HCEC 1CT (cell line): Measurements from ENCODE around the gene ITSN1.

Experiments
- DNase-seq: peaks from one replicate; pipeline ENCODE4 v3.0.0-alpha.2; 2017

Gene ITSN1

DNA sequence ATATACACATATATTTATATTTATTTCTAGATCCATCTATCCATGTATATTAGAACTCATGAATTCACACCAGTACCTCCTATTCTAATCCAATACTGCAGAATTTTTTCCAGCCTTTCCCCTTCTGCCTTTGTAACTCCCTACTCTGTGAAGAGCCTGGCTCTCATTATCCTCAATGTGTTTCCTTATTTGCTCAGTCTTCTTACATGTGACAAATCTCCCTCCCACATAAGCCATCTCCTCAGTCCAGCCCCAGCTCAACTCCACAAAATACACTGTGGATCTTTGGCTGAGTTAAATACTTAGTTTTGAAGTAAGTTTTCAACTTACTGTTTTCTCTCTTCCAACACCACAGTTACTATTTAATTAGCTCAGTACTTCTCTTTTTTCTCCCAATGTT lies 227.6 kb downstream of the ITSN1 start:
- no peak for DNase-seq

DNA sequence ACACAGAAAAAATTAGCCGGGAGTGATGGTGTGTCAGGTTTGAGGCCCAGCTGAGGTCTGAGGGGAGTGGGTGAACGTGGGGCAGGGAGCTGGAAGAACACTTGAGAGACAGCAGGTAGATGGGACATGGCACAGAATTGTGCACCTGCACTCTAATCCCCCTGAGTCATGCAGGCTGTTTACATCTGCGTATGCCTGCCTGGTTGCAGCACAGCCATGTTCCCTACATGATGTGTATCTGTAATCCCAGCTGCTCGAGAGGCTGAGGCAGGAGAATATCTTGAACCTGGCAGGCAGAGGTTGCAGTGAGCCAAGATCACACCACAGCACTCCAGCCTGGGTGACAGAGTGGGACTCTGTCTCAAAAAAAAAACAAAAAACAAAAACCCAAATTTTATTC lies 228.5 kb downstream of the ITSN1 start:
- DNase-seq = peak; percentile 18

DNA sequence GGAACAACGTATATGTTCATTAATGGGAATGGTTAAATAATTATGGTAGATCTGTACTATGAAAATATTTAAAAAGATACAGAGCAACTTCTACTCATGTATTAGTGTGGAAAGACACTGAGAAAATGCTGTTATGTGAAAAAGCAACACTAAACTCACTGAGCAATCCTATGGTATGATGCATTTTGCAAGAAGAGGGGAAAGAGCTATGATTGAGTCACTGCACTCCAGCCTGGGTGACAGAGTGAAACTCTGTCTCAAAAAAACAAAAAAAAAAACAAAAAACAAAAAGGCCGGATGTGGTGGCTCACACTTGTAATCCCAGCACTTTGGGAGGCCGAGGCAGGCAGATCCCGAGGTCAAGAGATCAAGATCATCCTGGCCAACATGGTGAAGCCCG lies 228.9 kb downstream of the ITSN1 start:
- peak; percentile 80 for DNase-seq

DNA sequence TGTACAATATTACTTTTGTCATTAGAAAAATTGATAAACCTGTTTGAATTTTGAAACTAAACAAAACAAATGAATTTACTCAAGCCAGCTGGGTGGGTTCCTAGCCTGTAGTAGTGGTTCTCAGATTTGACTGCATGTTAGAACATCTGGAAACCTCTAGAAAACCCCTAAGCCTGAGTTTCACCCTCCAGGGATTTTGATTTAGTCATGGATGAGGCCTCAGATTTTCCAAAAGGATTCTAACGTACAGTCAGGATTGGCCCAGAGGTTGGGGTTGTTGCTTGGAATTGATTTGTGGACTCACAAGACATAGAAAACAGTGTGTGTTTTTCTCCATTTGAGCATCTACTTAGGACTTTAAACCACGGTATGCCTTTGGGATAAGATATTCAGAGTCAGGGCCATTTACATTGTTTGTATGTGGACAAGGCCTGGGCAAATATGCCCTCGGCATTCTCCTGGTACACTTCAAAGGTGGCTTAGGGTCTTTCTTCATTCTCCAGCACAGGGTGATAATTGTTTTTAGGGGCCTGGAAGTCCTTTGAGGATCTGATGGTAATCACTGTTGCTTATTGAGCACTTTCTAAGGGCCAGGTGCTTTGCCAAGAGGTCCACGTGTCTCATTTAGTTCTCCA lies 230.7 kb downstream of the ITSN1 start:
- DNase-seq = no peak

DNA sequence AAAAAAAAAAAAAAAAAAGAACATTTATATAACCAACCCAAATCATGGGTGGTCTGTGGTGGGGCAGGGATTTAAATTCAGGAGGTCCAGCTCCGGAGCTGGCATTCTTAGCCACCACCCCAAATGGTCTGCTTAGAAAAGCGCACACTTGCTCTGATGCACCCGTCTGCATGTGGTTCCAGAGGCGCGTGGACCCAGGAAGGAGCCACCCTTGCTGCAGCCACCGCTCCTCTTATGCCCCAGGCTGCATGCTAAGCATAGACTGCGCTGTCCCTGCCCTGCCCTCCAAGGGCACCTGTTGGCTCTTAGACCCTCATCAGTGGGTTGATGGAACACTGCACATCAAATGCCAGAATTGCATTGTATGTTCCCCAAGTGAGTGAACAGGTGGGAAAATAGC lies 231.9 kb downstream of the ITSN1 start:
- no peak for DNase-seq

DNA sequence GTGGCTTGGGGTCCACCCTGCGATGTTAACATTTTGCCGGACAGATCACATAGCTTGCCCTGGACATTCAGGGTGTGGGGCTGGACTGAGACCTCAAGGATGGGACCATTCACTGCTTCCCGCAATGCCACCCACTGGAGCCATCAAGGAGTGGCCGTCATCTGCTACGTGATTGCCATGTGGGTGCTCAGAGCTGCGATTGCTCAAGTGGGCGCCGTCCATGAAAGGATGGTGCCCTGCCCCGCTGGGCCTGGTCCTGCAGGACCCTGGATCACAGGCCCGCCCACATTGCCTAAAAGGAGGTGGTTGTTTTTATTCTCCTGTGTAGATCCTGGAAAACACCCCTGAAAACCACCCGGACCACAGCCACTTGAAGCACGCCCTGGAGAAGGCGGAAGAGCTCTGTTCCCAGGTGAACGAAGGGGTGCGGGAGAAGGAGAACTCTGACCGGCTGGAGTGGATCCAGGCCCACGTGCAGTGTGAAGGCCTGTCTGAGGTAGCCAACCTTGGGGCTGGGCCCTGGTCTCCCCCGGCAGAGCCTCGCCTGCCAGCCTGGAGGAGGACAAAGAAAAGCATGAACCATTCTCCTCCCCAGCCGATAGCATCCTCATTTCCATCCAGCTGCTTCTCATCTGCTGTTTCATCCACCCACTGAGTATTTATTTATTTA lies 232.9 kb downstream of the ITSN1 start:
- DNase-seq = no peak

DNA sequence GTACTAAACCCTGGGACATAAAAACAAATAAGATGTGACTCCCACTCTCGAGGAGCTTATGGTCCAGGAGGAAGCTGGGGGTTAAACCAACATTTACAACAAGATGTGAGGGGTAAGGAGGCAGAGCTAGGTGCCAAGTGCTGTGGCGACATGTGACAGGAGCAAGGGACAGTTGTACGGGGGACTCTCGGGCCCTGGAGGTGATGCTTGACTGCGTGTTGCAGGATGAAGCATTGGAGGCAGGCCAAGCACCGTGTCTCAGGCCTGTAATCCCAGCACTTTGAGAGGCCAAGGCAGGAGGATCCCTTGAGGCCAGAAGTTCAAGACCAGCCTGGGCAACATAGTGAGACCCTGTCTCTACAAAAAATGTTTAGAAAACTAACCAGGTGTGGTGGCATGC lies 236.5 kb downstream of the ITSN1 start:
- DNase-seq = no peak

DNA sequence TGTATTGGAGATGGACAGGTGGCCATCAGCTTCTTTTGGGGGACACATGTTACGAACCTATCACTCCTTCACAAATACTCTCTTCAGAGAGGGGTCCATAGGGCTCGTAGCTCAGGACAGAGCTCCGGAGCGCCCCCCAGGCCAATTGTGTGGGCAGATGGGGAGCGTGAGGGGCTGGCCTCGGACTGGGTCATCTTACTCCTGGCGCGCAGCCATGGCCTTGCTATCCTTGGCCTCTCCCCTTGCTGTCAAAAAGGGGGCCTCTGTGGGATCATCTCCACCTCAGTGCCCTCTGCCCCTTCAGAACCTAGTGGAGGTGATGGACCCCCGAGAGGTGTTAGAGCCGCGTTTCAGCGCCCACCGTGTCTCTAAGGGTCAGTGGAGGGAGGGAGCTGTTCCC lies 238.3 kb downstream of the ITSN1 start:
- DNase-seq = no peak

DNA sequence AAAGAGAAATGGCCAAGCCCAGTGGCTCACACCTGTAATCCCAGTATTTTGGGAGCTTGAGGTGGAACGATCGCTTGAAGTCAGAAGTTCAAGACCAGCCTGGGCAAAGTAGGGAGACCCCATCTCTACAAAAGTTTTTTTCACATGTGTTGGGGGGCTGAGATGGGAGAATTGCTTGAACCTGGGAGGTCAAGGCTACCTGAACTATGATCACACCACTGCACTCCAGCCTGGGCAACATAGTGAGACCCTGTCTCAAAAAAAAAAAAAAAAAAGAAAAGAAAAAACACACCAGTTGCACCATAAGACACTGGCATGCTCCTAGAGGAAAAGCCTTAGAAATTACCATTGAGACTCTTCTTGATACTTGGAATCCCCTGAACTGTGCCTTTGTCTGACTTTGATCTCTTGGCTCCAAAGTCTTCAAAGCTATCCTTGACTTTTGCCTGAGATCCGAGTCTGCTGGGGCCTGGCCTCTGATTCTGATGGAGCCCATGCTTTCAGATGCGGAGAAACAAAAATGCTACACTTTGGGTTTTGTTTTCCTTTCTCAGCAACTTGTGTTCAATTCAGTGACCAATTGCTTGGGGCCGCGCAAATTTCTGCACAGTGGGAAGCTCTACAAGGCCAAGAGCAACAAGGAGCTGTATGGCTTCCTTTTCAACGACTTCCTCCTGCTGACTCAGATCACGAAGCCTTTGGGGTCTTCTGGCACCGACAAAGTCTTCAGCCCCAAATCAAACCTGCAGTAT lies 239.6 kb downstream of the ITSN1 start:
- no peak for DNase-seq

DNA sequence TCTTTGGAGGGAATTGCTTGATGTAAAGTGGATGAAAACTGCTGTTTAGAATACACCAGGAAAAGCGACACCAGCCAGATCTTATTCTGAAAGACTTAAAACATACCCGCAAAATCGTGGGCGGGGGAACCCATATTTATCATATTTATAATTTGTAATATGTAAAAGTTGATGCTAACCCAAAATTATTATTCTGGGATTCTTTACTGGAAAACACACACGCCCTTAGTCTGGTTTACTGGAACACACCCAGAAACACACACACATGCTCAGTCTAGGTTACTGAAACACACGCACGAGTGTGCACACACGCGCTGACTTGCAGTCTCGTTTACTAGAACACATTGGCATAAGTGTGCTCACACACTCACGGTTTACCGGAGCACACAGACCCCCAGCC lies 240.8 kb downstream of the ITSN1 start:
- DNase-seq = no peak

DNA sequence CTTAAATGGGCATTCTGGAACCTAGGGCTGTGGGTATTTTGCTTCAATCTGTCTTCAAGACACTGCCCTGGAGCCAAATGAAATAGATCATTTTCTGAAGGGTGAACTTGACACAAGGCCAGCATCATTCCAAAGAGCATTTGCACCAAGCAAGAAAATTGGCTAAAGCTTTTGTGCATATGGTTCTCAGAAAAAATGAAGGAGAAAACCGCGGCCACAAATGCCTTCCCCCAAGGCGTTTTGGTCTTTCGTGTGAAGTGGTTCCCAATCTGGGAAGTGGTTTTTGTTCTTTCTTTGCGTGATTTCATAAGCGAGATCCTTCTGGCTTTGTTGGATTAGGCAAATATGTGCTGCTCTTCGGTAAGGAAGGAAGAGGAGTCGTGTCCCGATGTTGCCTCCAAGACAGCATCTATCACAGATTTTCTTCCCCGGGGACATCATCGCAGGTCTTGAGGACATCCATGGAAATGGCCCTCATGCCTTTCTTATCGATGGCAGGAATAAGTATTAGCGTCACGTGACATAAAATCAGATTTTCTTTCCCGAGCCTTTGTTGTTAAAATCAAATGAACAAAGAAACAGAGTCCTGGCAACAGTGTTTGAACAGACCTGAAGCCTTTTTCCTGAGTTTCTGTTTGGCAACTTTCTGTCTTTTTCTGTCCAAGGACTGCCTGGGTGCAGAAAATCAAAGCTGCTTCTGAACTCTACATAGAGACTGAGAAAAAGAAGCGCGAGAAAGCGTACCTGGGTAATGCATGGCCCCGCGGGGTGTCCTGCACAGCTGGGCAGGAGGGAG lies 242.3 kb downstream of the ITSN1 start:
- no peak for DNase-seq

DNA sequence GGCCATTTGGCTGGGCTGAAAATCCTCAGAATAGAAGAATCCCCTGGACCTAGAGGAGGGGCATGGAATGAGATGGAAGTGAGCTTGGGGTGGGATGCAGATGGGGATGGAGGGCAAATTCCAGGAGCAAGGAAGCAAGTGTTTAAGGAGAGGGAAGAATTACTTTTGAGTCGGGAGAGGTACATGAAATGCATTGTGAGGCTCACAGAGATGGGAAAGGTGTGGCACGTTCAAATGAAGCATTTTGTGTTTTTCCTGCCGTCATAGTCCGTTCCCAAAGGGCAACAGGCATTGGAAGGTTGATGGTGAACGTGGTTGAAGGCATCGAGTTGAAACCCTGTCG lies 242.8 kb downstream of the ITSN1 start:
- no peak for DNase-seq

DNA sequence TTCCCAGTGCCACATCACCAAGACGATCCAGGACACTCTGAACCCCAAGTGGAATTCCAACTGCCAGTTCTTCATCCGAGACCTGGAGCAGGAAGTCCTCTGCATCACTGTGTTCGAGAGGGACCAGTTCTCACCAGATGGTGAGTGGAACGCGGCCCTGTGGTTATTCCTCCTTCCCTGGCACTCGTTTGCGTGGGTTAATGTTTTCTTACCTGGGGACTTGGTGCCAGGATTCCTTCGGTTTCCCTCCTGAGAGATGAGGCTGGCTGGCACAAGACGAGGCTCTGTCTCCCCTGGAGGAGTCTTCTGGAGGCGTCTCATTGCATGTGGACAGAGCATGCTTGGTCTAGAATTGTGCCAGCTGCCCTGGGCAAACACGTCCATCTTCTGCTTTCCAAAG lies 244.0 kb downstream of the ITSN1 start:
- no peak for DNase-seq

DNA sequence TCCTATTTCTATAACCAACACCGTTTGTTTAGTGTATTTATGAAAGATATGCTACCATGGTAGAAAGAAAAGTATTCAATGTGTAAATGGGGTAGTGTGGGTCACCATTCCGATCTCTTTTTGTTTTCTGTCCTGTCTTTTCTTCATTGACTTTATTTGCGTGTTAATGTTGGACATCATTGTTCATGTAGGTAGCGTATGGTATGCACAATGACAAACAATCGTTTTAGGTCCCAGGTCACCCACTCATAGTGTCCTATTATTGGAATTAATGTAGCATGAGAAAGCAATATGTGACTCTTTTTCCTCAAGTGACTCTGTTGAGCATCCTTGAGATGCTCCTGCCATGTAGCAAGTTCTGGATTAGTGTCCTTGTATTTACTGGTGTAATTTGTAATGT lies 247.9 kb downstream of the ITSN1 start:
- no peak for DNase-seq

DNA sequence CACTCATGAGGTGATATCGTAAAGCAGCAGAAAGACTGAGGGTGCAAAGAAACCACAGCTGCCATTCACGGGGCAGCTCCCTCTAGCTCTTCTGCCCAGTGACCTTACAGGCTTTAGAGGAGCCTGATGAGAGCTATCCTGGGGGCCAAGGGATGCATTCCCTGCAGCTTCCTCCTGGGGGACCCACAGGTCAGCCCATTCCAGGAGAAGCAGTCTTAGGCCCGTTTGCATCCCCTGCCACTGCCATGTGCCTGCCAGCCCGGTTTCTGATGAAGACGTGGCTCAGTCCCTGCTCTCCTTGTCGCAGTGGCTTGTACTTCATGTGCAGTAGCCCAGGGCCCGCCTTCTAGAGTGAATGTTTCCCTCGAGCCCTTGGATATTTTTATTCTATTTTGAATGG lies 250.6 kb downstream of the ITSN1 start:
- no peak for DNase-seq

DNA sequence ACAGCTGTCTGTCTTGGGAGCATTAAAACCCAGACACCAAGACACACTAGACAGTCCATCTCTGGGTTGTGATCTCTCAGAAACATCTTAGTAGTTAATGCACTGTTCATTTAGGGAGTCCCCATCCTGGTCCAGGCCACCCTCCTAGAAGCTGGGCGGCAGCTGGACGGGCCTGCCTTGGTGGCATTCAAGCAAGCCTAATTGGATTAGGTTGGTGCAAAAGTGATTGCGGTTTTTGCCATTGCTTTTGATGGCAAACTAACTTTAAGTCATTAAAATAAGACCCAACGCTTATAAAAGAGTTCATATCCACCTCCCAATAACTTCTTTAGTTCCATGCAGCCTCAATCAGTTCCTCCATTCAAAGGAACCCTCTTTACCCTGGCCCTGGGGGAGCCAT lies 251.6 kb downstream of the ITSN1 start:
- no peak for DNase-seq

DNA sequence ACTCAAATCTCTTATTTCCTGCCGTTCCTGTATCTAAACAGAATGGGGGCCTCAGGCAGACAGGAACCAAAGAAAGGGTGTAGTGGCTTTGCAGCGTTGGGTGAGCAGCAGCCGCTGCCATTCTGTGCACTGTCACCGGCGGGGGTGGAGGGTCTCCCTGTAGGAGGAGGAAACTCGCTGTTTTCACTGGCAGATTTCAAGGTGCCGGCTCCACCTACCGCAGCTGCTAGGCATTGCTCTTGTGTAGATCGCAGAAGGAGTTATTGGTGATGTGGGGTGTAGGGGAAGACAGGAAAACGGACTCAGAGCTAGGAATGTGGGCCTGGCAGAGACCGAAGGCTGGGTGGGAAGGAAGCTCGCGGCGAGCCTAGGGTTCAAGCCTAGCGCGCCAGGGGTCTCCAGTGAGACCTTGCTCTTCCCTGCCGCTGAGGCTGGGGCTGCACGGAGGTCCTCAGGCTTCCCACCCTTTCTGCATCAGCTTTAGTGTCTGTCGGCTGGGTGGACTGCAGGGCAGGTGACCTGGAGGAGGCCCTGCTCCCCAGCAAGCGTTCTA lies 252.5 kb downstream of the ITSN1 start:
- peak; percentile 78 for DNase-seq

DNA sequence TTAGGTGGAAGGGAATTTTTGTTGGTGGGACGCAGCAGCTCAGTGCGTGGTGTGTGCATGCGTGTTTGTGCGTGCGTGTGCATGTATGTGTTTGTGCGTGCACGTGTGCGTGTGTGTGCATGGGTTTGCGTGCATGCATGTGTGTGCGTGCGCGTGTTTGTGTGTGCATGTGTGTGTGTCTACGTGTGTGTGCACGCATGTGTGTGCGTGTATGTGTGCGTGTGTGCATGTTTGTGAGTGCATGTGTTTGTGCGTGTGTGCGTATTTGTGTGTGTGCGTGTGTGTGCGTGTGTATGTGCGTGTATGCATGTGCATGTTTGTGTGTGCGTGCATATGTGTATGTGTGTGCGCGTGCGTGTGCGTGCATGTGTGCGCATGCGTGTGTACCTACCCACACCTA lies 253.1 kb downstream of the ITSN1 start:
- DNase-seq = no peak

DNA sequence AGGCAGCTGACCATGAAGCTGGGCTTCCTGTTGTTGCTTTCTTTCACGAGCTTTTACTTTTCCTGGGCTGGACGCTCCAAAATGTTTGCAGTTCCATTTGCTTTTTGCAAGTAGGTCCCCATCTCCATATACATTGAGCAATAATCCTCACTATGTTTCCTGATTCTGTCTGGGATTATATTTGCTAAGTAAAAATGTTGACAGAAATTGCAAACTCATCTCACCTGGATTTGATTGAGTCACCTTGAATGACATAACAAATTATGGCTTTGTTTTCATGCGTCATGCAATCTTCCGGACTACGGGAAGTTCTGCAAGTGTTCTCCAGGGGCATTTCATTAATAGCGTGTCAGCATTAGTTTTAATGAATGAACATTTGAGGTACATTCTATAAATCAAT lies 254.4 kb downstream of the ITSN1 start:
- no peak for DNase-seq

DNA sequence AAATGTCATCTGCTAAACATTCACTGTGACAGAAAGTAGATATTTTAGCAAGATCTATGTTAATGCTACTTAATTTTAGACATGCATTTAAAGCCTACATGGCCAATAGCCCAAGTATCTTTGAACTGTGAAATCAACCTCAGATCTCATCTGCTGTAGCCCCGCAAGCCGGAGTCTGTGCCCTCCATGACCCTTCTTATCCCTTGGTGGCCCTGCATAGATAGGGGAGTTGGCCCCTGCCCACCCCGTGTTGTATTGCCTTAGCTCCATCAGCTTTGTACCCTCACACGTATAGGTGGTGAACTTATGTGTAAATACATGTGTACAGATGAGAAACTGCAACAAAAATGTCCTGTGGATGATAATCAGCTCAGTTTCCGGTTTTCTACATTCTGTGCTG lies 254.8 kb downstream of the ITSN1 start:
- no peak for DNase-seq

DNA sequence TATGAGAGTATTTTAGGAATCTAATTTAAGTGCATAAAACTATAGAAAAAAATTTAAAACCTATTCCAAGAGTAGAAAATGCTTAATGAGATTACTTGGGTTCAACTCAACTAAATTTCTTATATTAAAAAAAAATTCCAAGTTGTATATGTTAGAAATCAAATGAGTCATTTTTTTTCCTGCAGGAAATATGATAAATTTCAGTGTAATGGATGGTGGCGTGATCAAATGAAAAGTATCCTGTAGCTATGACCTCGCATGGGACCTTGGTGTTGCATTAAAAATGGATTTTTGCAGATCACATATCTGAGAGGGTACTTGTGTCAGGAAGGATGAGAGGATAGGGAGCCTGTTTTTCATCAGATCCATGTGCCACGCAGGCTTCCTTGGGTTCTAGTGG lies 255.4 kb downstream of the ITSN1 start:
- DNase-seq = no peak

DNA sequence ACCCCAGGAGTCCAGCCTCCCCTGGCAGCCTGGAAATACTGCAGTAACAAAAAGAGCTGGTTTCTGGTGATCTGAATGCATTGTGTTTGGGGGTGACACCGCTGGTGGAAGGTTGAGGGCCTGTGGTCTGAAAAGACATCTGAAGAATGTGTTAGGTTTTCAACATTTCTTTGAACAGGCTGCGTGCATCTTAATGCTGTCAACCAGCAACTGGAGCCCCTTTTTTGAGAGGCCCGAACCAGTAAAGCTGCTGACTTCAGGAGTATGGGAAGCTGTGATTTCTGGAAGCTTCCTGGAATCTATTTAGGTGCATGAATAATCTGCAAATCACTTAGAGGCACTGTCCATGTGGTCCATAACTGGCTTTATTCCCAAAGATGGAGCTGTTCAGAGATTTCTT lies 256.3 kb downstream of the ITSN1 start:
- DNase-seq = no peak

DNA sequence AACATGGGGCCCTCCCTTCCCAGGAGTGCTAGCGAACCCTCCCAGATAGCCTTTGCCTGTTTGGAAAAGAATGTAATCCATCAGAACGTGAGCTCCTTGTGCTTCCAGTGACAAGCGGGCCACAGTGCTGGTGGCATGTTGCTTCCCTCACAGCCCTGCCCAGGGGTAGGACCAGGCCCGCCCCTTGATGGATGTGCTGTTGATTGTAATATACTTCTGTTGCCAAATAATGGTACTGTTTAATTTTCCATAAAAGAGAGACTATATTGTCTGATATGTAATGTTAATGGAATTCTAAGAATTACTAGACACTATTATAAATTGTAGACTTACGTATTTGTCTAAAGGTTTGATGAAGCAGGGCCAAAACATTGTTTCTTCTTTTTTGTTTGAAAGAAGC lies 256.9 kb downstream of the ITSN1 start:
- no peak for DNase-seq
